Measurements from ENCODE around the gene MBNL1.

DNA sequence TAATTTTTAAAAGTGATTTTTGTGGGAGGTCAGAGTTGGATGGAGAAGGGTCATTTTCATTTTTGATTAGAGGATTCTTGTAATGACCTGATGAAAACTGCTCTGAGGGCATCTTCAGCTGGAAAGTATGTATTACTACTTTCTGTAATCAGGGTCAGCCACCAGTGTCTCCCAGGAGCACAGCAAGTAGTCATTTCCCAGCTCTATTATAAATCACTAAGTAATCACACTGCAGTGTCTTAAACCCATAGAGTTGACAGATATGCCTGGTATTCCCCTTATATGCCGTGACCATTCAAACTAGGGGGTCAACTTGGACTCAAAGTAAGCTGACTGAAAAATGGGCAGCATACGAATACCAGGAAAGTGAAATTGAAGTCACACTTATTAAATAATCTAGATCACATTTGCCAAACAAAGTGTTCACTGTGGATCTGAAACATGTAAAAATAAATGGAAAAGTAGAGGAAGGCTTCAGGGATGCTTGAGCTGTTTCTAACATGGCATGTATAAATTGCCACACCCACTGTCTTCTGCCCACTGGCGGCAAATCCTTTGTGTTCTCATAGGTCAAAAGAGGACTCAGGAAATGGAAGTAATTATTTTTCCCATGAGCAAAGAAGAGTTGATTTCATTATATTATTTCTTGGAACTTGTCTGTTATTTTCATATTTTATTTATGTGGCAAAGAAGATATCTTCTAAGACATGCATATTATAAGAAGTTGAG, 105.7 kb downstream of the MBNL1 start:
- TF ChIP-seq CTCF (IDR thresholded peaks at IDR 0.05) (no peak), EZH2 (IDR thresholded peaks at IDR 0.05) (no peak)

Measured in neural progenitor cell (in vitro differentiated cells).